Body of pancreas (tissue), 4 donors: Measurements from ENCODE around the gene KATNAL1.

Source experiments
- POLR2A ChIP-seq, 3 donors: fragments of 450-650 bp; IDR thresholded peaks; one replicate each; pipeline ENCODE4 v1.6.1; 2016; ENCODE audit warnings: antibody characterized with exemption in 3 of 3, mild to moderate bottlenecking in 2 of 3
- TF ChIP-seq, protein P1 (sequence below), 7 experiments: fragments of 450-650 bp in 4 of 7; fragments of 200-600 bp in 3 of 7; sonication (generic) in 3 of 7; IDR thresholded peaks; one replicate each; pipeline ENCODE4 v1.5.1; 2016 to 2019; ENCODE audit warnings: antibody characterized with exemption in 7 of 7

DNA sequence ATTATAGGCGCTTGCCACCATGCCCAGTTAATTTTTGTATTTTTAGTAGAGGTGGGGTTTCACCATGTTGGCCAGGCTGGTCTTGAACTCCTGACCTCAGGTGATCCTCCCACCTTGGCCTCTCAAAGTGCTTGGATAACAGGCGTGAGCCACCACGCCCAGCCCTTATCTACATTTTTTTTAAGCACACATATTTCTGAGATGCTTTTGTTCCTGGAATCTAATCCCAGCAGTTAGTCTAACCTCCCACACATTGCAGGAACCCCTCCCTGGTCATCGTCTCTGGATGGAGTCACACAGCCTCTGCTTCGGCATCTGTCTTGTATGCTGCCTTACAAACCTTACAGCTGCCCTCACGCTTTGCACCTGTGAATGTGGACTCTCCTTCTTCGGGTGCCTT, 15.1 kb upstream of the KATNAL1 start:
- no peak for TF ChIP-seq POLR2A (IDR thresholded peaks at IDR 0.05)
- TF ChIP-seq, protein P1, sequence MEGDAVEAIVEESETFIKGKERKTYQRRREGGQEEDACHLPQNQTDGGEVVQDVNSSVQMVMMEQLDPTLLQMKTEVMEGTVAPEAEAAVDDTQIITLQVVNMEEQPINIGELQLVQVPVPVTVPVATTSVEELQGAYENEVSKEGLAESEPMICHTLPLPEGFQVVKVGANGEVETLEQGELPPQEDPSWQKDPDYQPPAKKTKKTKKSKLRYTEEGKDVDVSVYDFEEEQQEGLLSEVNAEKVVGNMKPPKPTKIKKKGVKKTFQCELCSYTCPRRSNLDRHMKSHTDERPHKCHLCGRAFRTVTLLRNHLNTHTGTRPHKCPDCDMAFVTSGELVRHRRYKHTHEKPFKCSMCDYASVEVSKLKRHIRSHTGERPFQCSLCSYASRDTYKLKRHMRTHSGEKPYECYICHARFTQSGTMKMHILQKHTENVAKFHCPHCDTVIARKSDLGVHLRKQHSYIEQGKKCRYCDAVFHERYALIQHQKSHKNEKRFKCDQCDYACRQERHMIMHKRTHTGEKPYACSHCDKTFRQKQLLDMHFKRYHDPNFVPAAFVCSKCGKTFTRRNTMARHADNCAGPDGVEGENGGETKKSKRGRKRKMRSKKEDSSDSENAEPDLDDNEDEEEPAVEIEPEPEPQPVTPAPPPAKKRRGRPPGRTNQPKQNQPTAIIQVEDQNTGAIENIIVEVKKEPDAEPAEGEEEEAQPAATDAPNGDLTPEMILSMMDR (IDR thresholded peaks at IDR 0.05): no peak
